Activated T-helper 17 cell treated with anti-CD3 and anti-CD28 coated beads, Interleukin-2, amount 50 U/mL, for 72 hours (primary cell): ENCODE results near the gene MUL1. TPM values are rescaled to one million over a fixed set of nuclear protein-coding genes. Genes with fewer than 3 reads are reported as not detected.

Experiments
- total RNA-seq, 2 donors: library from RNA; stranded (reverse); gene quantifications; one replicate each; pipeline ENCODE4 v1.2.3, GENCODE V29; 2022

MUL1 gene
- total RNA-seq, 2 donors from 2014 or later, result 11.6 to 16.3 TPM

Other genes starting within 250 kb of the MUL1 start
- gene VWA5B1, start 217.3 kb downstream of the MUL1 start, total RNA-seq, result under 1 TPM in 1 of 2 donors, not detected in 1; 0.05 TPM
- under 1 TPM; 0.30 to 0.53 TPM for gene CAMK2N1, start 21.9 kb downstream of the MUL1 start, total RNA-seq
- not detected for gene FAM43B, start 44.4 kb upstream of the MUL1 start, total RNA-seq
- not detected for gene CDA, start 80.9 kb upstream of the MUL1 start, total RNA-seq
- 1 to 10 TPM; 4.1 to 4.6 TPM for gene PINK1, start 125.3 kb upstream of the MUL1 start, total RNA-seq
- gene DDOST, start 153.2 kb upstream of the MUL1 start, total RNA-seq, result 100 to 1,000 TPM; 132 to 224 TPM
- under 1 TPM; 0.06 to 0.85 TPM for gene KIF17, start 209.9 kb upstream of the MUL1 start, total RNA-seq
- under 1 TPM in 1 of 2 donors, not detected in 1; 0.06 TPM for gene SH2D5, start 224.6 kb upstream of the MUL1 start, total RNA-seq